GM23338 (cell line): ENCODE data around the gene FAM9C. TPM values are rescaled to one million over a fixed set of nuclear protein-coding genes. Genes with fewer than 3 reads are reported as not detected.

ENCODE experiments used
- ATAC-seq: fragments of 200-7000 bp; cut with Tn5 transposase; 3 replicates; pipeline ENCODE4 v1.9.1; 2020
- DNase-seq: peaks from one replicate; pipeline ENCODE4 v3.0.0-alpha.2; 2015; ENCODE audit warnings: low spot score
- H2AFZ ChIP-seq: fragments of 200-600 bp; sonication (generic); 2 replicates; pipeline ENCODE4 v1.8.0; 2016; ENCODE audit warnings: antibody characterized with exemption, mild to moderate bottlenecking, moderate library complexity
- H3F3A ChIP-seq: fragments of 200-600 bp; sonication (generic); replicated peaks from 2 replicates; pipeline ENCODE4 v1.8.0; 2017; ENCODE audit warnings: antibody characterized with exemption, mixed run types, low read depth
- H3K27ac ChIP-seq: fragments of 200-600 bp; sonication (generic); 2 replicates; pipeline ENCODE4 v1.6.1; 2016; ENCODE audit warnings: low read depth
- H3K27me3 ChIP-seq: fragments of 200-600 bp; sonication (generic); 2 replicates; pipeline ENCODE4 v1.8.0; 2016; ENCODE audit warnings: mild to moderate bottlenecking, mixed run types, moderate library complexity; ENCODE audit not compliant: insufficient read depth
- H3K36me3 ChIP-seq: fragments of 200-600 bp; sonication (generic); 2 replicates; pipeline ENCODE4 v1.8.0; 2016; ENCODE audit warnings: mild to moderate bottlenecking; ENCODE audit not compliant: insufficient read depth
- H3K4me1 ChIP-seq: fragments of 200-600 bp; sonication (generic); 2 replicates; pipeline ENCODE4 v1.8.0; 2016; ENCODE audit warnings: mild to moderate bottlenecking, moderate library complexity; ENCODE audit not compliant: insufficient read depth
- H3K4me2 ChIP-seq: fragments of 200-600 bp; sonication (generic); 2 replicates; pipeline ENCODE4 v1.7.1; 2017; ENCODE audit warnings: mixed run types
- H3K4me3 ChIP-seq: fragments of 200-600 bp; sonication (generic); 2 replicates; pipeline ENCODE4 v1.6.1; 2016; ENCODE audit warnings: mixed run types
- H3K79me2 ChIP-seq: fragments of 200-600 bp; sonication (generic); replicated peaks from 2 replicates; pipeline ENCODE4 v1.8.0; 2017; ENCODE audit warnings: mild to moderate bottlenecking; ENCODE audit not compliant: insufficient read depth
- H3K9me2 ChIP-seq: fragments of 200-600 bp; sonication (generic); 2 replicates; pipeline ENCODE4 v1.8.0; 2017; ENCODE audit not compliant: insufficient read depth
- H4K20me1 ChIP-seq: fragments of 200-600 bp; sonication (generic); replicated peaks from 2 replicates; pipeline ENCODE4 v1.8.0; 2017; ENCODE audit warnings: mild to moderate bottlenecking; ENCODE audit not compliant: insufficient read depth
- H3K27ac Mint-ChIP-seq: 2 replicates; pipeline ENCODE4 v1.8.0; 2020; ENCODE audit warnings: inconsistent platforms, mild to moderate bottlenecking, moderate library complexity, mixed read lengths
- H3K27me3 Mint-ChIP-seq: 3 replicates; pipeline ENCODE4 v1.8.0; 2022; ENCODE audit warnings: low read depth, mild to moderate bottlenecking, moderate library complexity, mixed read lengths, inconsistent platforms; ENCODE audit not compliant: insufficient read depth, poor library complexity
- H3K36me3 Mint-ChIP-seq: 3 replicates; pipeline ENCODE4 v1.8.0; 2021; ENCODE audit warnings: low read depth, mild to moderate bottlenecking, inconsistent platforms, moderate library complexity, mixed read lengths
- H3K4me1 Mint-ChIP-seq: 3 replicates; pipeline ENCODE4 v1.8.0; 2020; ENCODE audit warnings: mild to moderate bottlenecking, inconsistent platforms, mixed read lengths
- H3K4me3 Mint-ChIP-seq: 3 replicates; pipeline ENCODE4 v1.8.0; 2021; ENCODE audit warnings: moderate library complexity, mild to moderate bottlenecking, inconsistent platforms, mixed read lengths
- H3K9me3 Mint-ChIP-seq: 3 replicates; pipeline ENCODE4 v1.8.0; 2020; ENCODE audit warnings: moderate library complexity, mild to moderate bottlenecking, inconsistent platforms, mixed read lengths
- EZH2 ChIP-seq: fragments of 200-600 bp; sonication (generic); IDR thresholded peaks from one replicate; pipeline ENCODE4 v1.8.0; 2017; ENCODE audit warnings: antibody characterized with exemption, mild to moderate bottlenecking, low read depth; ENCODE audit not compliant: unreplicated experiment
- NANOG ChIP-seq: IDR thresholded peaks from 2 replicates; pipeline ENCODE4 v1.6.1; 2016; ENCODE audit warnings: antibody characterized with exemption, borderline replicate concordance
- polyA plus RNA-seq: library from polyadenylated mRNA; unstranded; fragments of >200 nt; fragmentation: Nextera tagmentation; extraction: Ambion mirVana; gene quantifications from 2 replicates; pipeline ENCODE4 v1.2.1, GENCODE V29; 2016
- total RNA-seq: library from RNA; depleted of rRNA; stranded (reverse); fragments of >200 nt; shearing (Covaris generic); gene quantifications from 2 replicates; pipeline ENCODE4 v1.2.3, GENCODE V29; 2014
- TF ChIP-seq, protein P1 (sequence below): fragments of 250-450 bp; sonication (Bioruptor Pico); IDR thresholded peaks from 2 replicates; pipeline ENCODE4 v1.5.0; 2020; ENCODE audit warnings: mild to moderate bottlenecking, moderate library complexity
- TF ChIP-seq, protein P2 (sequence below): IDR thresholded peaks from 2 replicates; pipeline ENCODE4 v1.6.1; 2016; ENCODE audit warnings: antibody characterized with exemption

The FAM9C gene
- total and polyA plus RNA-seq, 2 experiments from 2014 or later, result 0.08 TPM; not detected in 1

- ATAC-seq, result no peak
- no peaks in the 10 kb centered on the region for H3K9me3 Mint-ChIP-seq
- no peaks in the 10 kb centered on the region; the same call in 1 of the 2 replicates for H3K36me3 ChIP-seq
Observed at GRCh38 chrX:13001097-13001496, 43.3 kb downstream of the FAM9C start.

More at GRCh38 chrX:13001097-13001496, 43.3 kb downstream of the FAM9C start:
- Histone ChIP-seq H3K4me2 (no peak overlapping the region), H3K4me3 (no peak overlapping the region), H3K9me2 (no peaks in the 10 kb centered on the region), H4K20me1 (no peaks in the 10 kb centered on the region), H2AFZ (no peak overlapping the region), H3K4me1 (peaks cover 14% of the 10 kb centered on the region), H3K79me2 (no peaks in the 10 kb centered on the region), H3K27me3 (no peaks in the 10 kb centered on the region), H3K27ac (no peak overlapping the region), H3F3A (no peaks in the 10 kb centered on the region)
- no peak for DNase-seq
- H3K36me3 Mint-ChIP-seq, result no peaks in the 10 kb centered on the region
- peaks cover 27% of the 10 kb centered on the region for H3K4me1 Mint-ChIP-seq
- H3K27ac Mint-ChIP-seq, result no peak overlapping the region
- no peak overlapping the region for H3K4me3 Mint-ChIP-seq
- TF ChIP-seq, protein P1, sequence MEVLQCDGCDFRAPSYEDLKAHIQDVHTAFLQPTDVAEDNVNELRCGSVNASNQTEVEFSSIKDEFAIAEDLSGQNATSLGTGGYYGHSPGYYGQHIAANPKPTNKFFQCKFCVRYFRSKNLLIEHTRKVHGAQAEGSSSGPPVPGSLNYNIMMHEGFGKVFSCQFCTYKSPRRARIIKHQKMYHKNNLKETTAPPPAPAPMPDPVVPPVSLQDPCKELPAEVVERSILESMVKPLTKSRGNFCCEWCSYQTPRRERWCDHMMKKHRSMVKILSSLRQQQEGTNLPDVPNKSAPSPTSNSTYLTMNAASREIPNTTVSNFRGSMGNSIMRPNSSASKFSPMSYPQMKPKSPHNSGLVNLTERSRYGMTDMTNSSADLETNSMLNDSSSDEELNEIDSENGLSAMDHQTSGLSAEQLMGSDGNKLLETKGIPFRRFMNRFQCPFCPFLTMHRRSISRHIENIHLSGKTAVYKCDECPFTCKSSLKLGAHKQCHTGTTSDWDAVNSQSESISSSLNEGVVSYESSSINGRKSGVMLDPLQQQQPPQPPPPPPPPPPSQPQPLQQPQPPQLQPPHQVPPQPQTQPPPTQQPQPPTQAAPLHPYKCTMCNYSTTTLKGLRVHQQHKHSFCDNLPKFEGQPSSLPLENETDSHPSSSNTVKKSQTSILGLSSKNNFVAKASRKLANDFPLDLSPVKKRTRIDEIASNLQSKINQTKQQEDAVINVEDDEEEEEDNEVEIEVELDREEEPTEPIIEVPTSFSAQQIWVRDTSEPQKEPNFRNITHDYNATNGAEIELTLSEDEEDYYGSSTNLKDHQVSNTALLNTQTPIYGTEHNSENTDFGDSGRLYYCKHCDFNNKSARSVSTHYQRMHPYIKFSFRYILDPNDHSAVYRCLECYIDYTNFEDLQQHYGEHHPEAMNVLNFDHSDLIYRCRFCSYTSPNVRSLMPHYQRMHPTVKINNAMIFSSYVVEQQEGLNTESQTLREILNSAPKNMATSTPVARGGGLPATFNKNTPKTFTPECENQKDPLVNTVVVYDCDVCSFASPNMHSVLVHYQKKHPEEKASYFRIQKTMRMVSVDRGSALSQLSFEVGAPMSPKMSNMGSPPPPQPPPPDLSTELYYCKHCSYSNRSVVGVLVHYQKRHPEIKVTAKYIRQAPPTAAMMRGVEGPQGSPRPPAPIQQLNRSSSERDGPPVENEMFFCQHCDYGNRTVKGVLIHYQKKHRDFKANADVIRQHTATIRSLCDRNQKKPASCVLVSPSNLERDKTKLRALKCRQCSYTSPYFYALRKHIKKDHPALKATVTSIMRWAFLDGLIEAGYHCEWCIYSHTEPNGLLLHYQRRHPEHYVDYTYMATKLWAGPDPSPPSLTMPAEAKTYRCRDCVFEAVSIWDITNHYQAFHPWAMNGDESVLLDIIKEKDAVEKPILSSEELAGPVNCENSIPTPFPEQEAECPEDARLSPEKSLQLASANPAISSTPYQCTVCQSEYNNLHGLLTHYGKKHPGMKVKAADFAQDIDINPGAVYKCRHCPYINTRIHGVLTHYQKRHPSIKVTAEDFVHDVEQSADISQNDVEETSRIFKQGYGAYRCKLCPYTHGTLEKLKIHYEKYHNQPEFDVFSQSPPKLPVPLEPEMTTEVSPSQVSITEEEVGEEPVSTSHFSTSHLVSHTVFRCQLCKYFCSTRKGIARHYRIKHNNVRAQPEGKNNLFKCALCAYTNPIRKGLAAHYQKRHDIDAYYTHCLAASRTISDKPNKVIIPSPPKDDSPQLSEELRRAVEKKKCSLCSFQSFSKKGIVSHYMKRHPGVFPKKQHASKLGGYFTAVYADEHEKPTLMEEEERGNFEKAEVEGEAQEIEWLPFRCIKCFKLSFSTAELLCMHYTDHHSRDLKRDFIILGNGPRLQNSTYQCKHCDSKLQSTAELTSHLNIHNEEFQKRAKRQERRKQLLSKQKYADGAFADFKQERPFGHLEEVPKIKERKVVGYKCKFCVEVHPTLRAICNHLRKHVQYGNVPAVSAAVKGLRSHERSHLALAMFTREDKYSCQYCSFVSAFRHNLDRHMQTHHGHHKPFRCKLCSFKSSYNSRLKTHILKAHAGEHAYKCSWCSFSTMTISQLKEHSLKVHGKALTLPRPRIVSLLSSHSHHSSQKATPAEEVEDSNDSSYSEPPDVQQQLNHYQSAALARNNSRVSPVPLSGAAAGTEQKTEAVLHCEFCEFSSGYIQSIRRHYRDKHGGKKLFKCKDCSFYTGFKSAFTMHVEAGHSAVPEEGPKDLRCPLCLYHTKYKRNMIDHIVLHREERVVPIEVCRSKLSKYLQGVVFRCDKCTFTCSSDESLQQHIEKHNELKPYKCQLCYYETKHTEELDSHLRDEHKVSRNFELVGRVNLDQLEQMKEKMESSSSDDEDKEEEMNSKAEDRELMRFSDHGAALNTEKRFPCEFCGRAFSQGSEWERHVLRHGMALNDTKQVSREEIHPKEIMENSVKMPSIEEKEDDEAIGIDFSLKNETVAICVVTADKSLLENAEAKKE (CRISPR knock-in tag), result no peak
- TF ChIP-seq NANOG (no peak), EZH2 (no peak)
- TF ChIP-seq, protein P2, sequence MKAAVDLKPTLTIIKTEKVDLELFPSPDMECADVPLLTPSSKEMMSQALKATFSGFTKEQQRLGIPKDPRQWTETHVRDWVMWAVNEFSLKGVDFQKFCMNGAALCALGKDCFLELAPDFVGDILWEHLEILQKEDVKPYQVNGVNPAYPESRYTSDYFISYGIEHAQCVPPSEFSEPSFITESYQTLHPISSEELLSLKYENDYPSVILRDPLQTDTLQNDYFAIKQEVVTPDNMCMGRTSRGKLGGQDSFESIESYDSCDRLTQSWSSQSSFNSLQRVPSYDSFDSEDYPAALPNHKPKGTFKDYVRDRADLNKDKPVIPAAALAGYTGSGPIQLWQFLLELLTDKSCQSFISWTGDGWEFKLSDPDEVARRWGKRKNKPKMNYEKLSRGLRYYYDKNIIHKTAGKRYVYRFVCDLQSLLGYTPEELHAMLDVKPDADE, result no peak
- no peaks in the 10 kb centered on the region for H3K27me3 Mint-ChIP-seq
